SK-N-SH (cell line): ENCODE results near the gene MCUB. TPM values are rescaled to one million over a fixed set of nuclear protein-coding genes. Genes with fewer than 3 reads are reported as not detected.

Experiments used
- CTCF ChIA-PET: fragments of 300-600, 350-600 bp; formaldehyde crosslinking; extraction: SDS; loops from one replicate; lab custom pipeline; 2021; lab: Yijun Ruan, JAX
- POLR2A ChIA-PET: fragments of 350-600 bp; sonication (Branson Sonifier 250); formaldehyde crosslinking; extraction: SDS; loops from one replicate; lab custom pipeline; 2020; ENCODE audit warnings: antibody characterized with exemption, inconsistent platforms; lab: Yijun Ruan, JAX
- DNase-seq: peaks from one replicate; pipeline ENCODE4 v3.0.0; 2012
- H2AFZ ChIP-seq: fragments of 200-600 bp; sonication (generic); 2 replicates; pipeline ENCODE4 v1.8.1; 2016; ENCODE audit warnings: antibody characterized with exemption, mild to moderate bottlenecking, low read depth
- H3F3A ChIP-seq: fragments of 200-600 bp; sonication (generic); replicated peaks from 2 replicates; pipeline ENCODE3; 2016; ENCODE audit warnings: antibody characterized with exemption, mild to moderate bottlenecking; ENCODE audit not compliant: insufficient read depth
- H3K27ac ChIP-seq, 2 experiments: fragments of 200-500 bp in 1 of 2; fragments of 200-600 bp in 1 of 2; sonication (Bioruptor generic) in 1 of 2; sonication (generic), shearing (Covaris generic) in 1 of 2; 2 replicates each; pipeline versions ENCODE4 v1.5.1 to v1.6.1; 2014 to 2016; ENCODE audit warnings: low read depth in 2 of 2, inconsistent platforms in 1 of 2, low read length in 1 of 2, mild to moderate bottlenecking in 1 of 2, mixed read lengths in 1 of 2
- H3K27me3 ChIP-seq: fragments of 200-600 bp; sonication (generic), shearing (Covaris generic); 2 replicates; pipeline ENCODE4 v1.6.1; 2016; ENCODE audit warnings: mixed run types; ENCODE audit not compliant: insufficient read depth
- H3K36me3 ChIP-seq, 2 experiments: fragments of 200-500 bp in 1 of 2; fragments of 200-600 bp in 1 of 2; sonication (Bioruptor generic) in 1 of 2; sonication (generic) in 1 of 2; replicated peaks in 1 of 2; 2 replicates each; pipeline versions ENCODE3 to v1.5.1; 2014 to 2016; ENCODE audit warnings: low read length in 1 of 2, mild to moderate bottlenecking in 1 of 2; ENCODE audit not compliant: insufficient read depth in 2 of 2, control insufficient read depth in 1 of 2
- H3K4me1 ChIP-seq, 2 experiments: fragments of 200-500 bp in 1 of 2; fragments of 200-600 bp in 1 of 2; sonication (Bioruptor generic) in 1 of 2; sonication (generic), shearing (Covaris generic) in 1 of 2; 2 replicates each; pipeline versions ENCODE4 v1.5.1 to v1.6.1; 2014 to 2016; ENCODE audit warnings: low read depth in 1 of 2, low read length in 1 of 2, mixed run types in 1 of 2; ENCODE audit not compliant: insufficient read depth in 2 of 2, control insufficient read depth in 1 of 2
- H3K4me2 ChIP-seq: fragments of 200-600 bp; sonication (generic), shearing (Covaris generic); 2 replicates; pipeline ENCODE4 v1.6.1; 2017; ENCODE audit warnings: mixed run types
- H3K4me3 ChIP-seq, 2 experiments: fragments of 200-500 bp in 1 of 2; fragments of 200-600 bp in 1 of 2; sonication (Bioruptor generic) in 1 of 2; sonication (generic), shearing (Covaris generic) in 1 of 2; 2 replicates each; pipeline versions ENCODE4 v1.5.1 to v1.8.1; 2014 to 2016; ENCODE audit warnings: low read depth in 2 of 2, inconsistent platforms in 1 of 2, low read length in 1 of 2, mild to moderate bottlenecking in 1 of 2, mixed read lengths in 1 of 2, moderate library complexity in 1 of 2
- H3K79me2 ChIP-seq: fragments of 200-600 bp; sonication (generic); 2 replicates; pipeline ENCODE4 v1.8.1; 2017; ENCODE audit warnings: mild to moderate bottlenecking; ENCODE audit not compliant: insufficient read depth
- H3K9ac ChIP-seq: fragments of 200-600 bp; sonication (generic); 2 replicates; pipeline ENCODE4 v1.6.1; 2017; ENCODE audit warnings: mixed run types
- H3K9me2 ChIP-seq: fragments of 200-600 bp; sonication (generic); 2 replicates; pipeline ENCODE4 v1.6.1; 2017; ENCODE audit warnings: mixed run types
- H3K9me3 ChIP-seq: fragments of 200-600 bp; sonication (generic); 2 replicates; pipeline ENCODE4 v1.6.1; 2017; ENCODE audit warnings: mixed run types, mild to moderate bottlenecking, moderate library complexity
- H4K20me1 ChIP-seq: fragments of 200-600 bp; sonication (generic); 2 replicates; pipeline ENCODE4 v1.6.1; 2017; ENCODE audit warnings: mild to moderate bottlenecking, mixed run types; ENCODE audit not compliant: insufficient read depth
- CHD2 ChIP-seq: fragments of 150-350 bp; IDR thresholded peaks from 2 replicates; pipeline ENCODE4 v1.6.1; 2018; ENCODE audit warnings: low read length; ENCODE audit not compliant: partially characterized antibody
- EZH2phosphoT487 ChIP-seq: fragments of 200-600 bp; sonication (generic); IDR thresholded peaks from 2 replicates; pipeline ENCODE4 v1.6.1; 2017; ENCODE audit warnings: low read depth, mixed run types, mild to moderate bottlenecking, antibody characterized with exemption, moderate library complexity, borderline replicate concordance
- FOSL2 ChIP-seq: IDR thresholded peaks from 2 replicates; pipeline ENCODE4 v1.4.0; 2012; ENCODE audit warnings: low read depth, mild to moderate bottlenecking, moderate library complexity, borderline replicate concordance
- FOXJ3 ChIP-seq: sonication (generic); formaldehyde crosslinking; IDR thresholded peaks from 2 replicates; pipeline ENCODE4 v1.5.1; 2020; ENCODE audit warnings: mild to moderate bottlenecking, missing genetic modification reagents
- FOXM1 ChIP-seq: IDR thresholded peaks from 2 replicates; pipeline ENCODE4 v1.4.0; 2012; ENCODE audit warnings: low read depth, mild to moderate bottlenecking
- GABPA ChIP-seq: IDR thresholded peaks from 2 replicates; pipeline ENCODE4 v1.4.0; 2012; ENCODE audit warnings: low read depth, mild to moderate bottlenecking
- GATA2 ChIP-seq: sonication (generic); formaldehyde crosslinking; IDR thresholded peaks from 2 replicates; pipeline ENCODE4 v1.5.0; 2020; ENCODE audit warnings: mild to moderate bottlenecking, missing genetic modification reagents
- IRF3 ChIP-seq: fragments of 150-350 bp; IDR thresholded peaks from 2 replicates; pipeline ENCODE4 v1.6.1; 2016; ENCODE audit warnings: mild to moderate bottlenecking, low read depth, low read length
- JUND ChIP-seq: IDR thresholded peaks from 2 replicates; pipeline ENCODE4 v1.4.0; 2012
- MEF2A ChIP-seq: IDR thresholded peaks from 2 replicates; pipeline ENCODE4 v1.4.0; 2012; ENCODE audit warnings: low read depth, borderline replicate concordance
- MXI1 ChIP-seq: IDR thresholded peaks from 2 replicates; pipeline ENCODE4 v1.6.1; 2012; ENCODE audit warnings: mild to moderate bottlenecking, low read depth, low read length, improper control_type of control experiment
- NRF1 ChIP-seq: IDR thresholded peaks from 2 replicates; pipeline ENCODE4 v1.6.1; 2012; ENCODE audit warnings: low read depth, mild to moderate bottlenecking, low read length
- POLR2AphosphoS5 ChIP-seq: IDR thresholded peaks from 2 replicates; pipeline ENCODE4 v1.6.1; 2012; ENCODE audit warnings: low read depth, low read length
- RCOR1 ChIP-seq: fragments of 150-350 bp; IDR thresholded peaks from 2 replicates; pipeline ENCODE4 v1.6.1; 2017; ENCODE audit warnings: antibody characterized with exemption, low read length
- REST ChIP-seq: IDR thresholded peaks from 2 replicates; pipeline ENCODE4 v1.6.1; 2012; ENCODE audit warnings: mild to moderate bottlenecking, low read depth, low read length, moderate library complexity
- RXRA ChIP-seq: IDR thresholded peaks from 2 replicates; pipeline ENCODE4 v1.4.0; 2012; ENCODE audit warnings: low read depth, mild to moderate bottlenecking, borderline replicate concordance
- SMC3 ChIP-seq: IDR thresholded peaks from 2 replicates; pipeline ENCODE4 v1.6.1; 2012; ENCODE audit warnings: low read depth, low read length, improper control_type of control experiment
- TAF1 ChIP-seq: IDR thresholded peaks from 2 replicates; pipeline ENCODE4 v1.6.1; 2012; ENCODE audit warnings: low read depth, mild to moderate bottlenecking, low read length, moderate library complexity, borderline replicate concordance
- TCF12 ChIP-seq: IDR thresholded peaks from 2 replicates; pipeline ENCODE4 v1.4.0; 2012
- YY1 ChIP-seq: IDR thresholded peaks from 2 replicates; pipeline ENCODE4 v1.4.0; 2012; ENCODE audit warnings: low read depth, mild to moderate bottlenecking
- WGBS: methylation state at CpG from one replicate; pipeline ENCODE4 v1.1.6; 2017; ENCODE audit warnings: low lambda C conversion rate; 5-methylcytosine and 5-hydroxymethylcytosine counted together
- polyA plus RNA-seq, 3 experiments: library from polyadenylated mRNA; depleted of rRNA; stranded (reverse); fragments of >200 nt; gene quantifications; 2 replicates each; pipeline ENCODE4 v1.2.3, GENCODE V29; 2012
- TF ChIP-seq, protein P1 (sequence below): IDR thresholded peaks from 2 replicates; pipeline ENCODE4 v1.4.0; 2012; ENCODE audit warnings: low read depth, borderline replicate concordance
- TF ChIP-seq, protein P2 (sequence below): IDR thresholded peaks from 2 replicates; pipeline ENCODE4 v1.4.0; 2012; ENCODE audit warnings: low read depth, borderline replicate concordance

MCUB gene
- polyA plus RNA-seq, 1 of the 3 experiments (the other 2 are of a cell fraction): 39.3 TPM

GRCh38 chr4:109665783-109666485 is 105.9 kb downstream of the MCUB start:
- ChIA-PET CTCF (no interaction called here), POLR2A (no interaction called here)
- Histone ChIP-seq H3K27ac (no peak overlapping the region), H3K9me2 (no peaks in the 10 kb centered on the region), H3K27me3 (no peaks in the 10 kb centered on the region), H3K9ac (no peak overlapping the region), H3K4me3 (no peak overlapping the region), H3K79me2 (no peaks in the 10 kb centered on the region), H3K9me3 (no peaks in the 10 kb centered on the region), H4K20me1 (no peaks in the 10 kb centered on the region), H3K36me3 (no peaks in the 10 kb centered on the region), H2AFZ (no peak overlapping the region), H3F3A (no peaks in the 10 kb centered on the region), H3K4me1 (no peaks in the 10 kb centered on the region), H3K4me2 (no peak overlapping the region)
- TF ChIP-seq POLR2AphosphoS5 (no peak), YY1 (no peak), RXRA (no peak), TCF12 (no peak), MEF2A (no peak), EZH2phosphoT487 (no peak), FOXJ3 (no peak), JUND (no peak), CHD2 (no peak), NRF1 (no peak), GABPA (no peak), RCOR1 (no peak), FOSL2 (no peak), SMC3 (no peak), MXI1 (no peak), TAF1 (no peak)
- no peak for DNase-seq
- 96% methylated on average over 5 of the region's 5 CpGs for WGBS

DNA sequence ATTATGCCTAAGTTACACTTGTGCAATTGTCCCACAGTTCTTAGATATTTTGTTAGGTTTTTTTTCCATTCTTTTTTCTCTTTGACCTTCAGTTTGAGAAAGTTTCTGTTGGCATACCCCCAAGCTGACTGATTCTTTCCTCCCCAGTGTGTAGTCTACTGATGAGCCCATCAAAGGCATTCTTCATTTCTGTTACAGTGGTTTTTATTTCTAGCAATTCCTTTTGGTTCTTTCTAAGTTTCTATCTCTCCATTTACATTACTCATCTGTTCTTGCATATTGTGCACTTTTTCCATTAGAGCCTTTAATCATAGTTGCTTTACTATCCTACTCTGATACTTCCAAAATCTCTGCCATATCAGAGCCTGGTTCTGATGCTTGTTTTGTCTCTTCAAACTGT is 111.3 kb downstream of the MCUB start:
- no peak overlapping the region for H3K4me2 ChIP-seq
- CTCF ChIA-PET: no interaction called here
- no peak for DNase-seq
- H3K4me1 ChIP-seq: no peaks in the 10 kb centered on the region
- H3K9me2 ChIP-seq: no peaks in the 10 kb centered on the region
- no peaks in the 10 kb centered on the region for H3F3A ChIP-seq
- no peak overlapping the region for H2AFZ ChIP-seq
- H3K27me3 ChIP-seq: no peaks in the 10 kb centered on the region
- no peak overlapping the region for H3K4me3 ChIP-seq
- H3K9ac ChIP-seq: no peak overlapping the region
- no peaks in the 10 kb centered on the region for H4K20me1 ChIP-seq
- no peaks in the 10 kb centered on the region for H3K9me3 ChIP-seq
- POLR2A ChIA-PET: no interaction called here
- no peaks in the 10 kb centered on the region for H3K36me3 ChIP-seq
- H3K27ac ChIP-seq: no peak overlapping the region
- no peaks in the 10 kb centered on the region for H3K79me2 ChIP-seq
- no peak for TF ChIP-seq IRF3
- no peak for TF ChIP-seq MEF2A
- no peak for TF ChIP-seq SMC3
- no peak for TF ChIP-seq MXI1
- TF ChIP-seq GATA2 (CRISPR knock-in tag): no peak
- no peak for TF ChIP-seq FOXM1
- TF ChIP-seq POLR2AphosphoS5: no peak
- no peak for TF ChIP-seq GABPA
- no peak for TF ChIP-seq FOSL2
- TF ChIP-seq, protein P1, sequence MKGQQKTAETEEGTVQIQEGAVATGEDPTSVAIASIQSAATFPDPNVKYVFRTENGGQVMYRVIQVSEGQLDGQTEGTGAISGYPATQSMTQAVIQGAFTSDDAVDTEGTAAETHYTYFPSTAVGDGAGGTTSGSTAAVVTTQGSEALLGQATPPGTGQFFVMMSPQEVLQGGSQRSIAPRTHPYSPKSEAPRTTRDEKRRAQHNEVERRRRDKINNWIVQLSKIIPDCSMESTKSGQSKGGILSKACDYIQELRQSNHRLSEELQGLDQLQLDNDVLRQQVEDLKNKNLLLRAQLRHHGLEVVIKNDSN: no peak
- TF ChIP-seq, protein P2, sequence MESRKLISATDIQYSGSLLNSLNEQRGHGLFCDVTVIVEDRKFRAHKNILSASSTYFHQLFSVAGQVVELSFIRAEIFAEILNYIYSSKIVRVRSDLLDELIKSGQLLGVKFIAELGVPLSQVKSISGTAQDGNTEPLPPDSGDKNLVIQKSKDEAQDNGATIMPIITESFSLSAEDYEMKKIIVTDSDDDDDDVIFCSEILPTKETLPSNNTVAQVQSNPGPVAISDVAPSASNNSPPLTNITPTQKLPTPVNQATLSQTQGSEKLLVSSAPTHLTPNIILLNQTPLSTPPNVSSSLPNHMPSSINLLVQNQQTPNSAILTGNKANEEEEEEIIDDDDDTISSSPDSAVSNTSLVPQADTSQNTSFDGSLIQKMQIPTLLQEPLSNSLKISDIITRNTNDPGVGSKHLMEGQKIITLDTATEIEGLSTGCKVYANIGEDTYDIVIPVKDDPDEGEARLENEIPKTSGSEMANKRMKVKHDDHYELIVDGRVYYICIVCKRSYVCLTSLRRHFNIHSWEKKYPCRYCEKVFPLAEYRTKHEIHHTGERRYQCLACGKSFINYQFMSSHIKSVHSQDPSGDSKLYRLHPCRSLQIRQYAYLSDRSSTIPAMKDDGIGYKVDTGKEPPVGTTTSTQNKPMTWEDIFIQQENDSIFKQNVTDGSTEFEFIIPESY: no peak
- TF ChIP-seq REST: no peak
